Esophagus squamous epithelium (tissue), 4 donors: ENCODE results near the gene GALNTL6.

Experiments
- POLR2A ChIP-seq, 4 donors: fragments of 450-650 bp; IDR thresholded peaks; one replicate each; pipeline ENCODE4 v1.6.1; 2017; ENCODE audit warnings: antibody characterized with exemption in 4 of 4, mild to moderate bottlenecking in 4 of 4, moderate library complexity in 3 of 4
- TF ChIP-seq, protein P1 (sequence below), 6 experiments: fragments of 450-650 bp in 4 of 6; fragments of 200-600 bp in 2 of 6; sonication (generic) in 2 of 6; IDR thresholded peaks; one replicate each; pipeline ENCODE4 v1.5.1; 2016 to 2019; ENCODE audit warnings: antibody characterized with exemption in 6 of 6, mild to moderate bottlenecking in 4 of 6, moderate library complexity in 4 of 6

DNA sequence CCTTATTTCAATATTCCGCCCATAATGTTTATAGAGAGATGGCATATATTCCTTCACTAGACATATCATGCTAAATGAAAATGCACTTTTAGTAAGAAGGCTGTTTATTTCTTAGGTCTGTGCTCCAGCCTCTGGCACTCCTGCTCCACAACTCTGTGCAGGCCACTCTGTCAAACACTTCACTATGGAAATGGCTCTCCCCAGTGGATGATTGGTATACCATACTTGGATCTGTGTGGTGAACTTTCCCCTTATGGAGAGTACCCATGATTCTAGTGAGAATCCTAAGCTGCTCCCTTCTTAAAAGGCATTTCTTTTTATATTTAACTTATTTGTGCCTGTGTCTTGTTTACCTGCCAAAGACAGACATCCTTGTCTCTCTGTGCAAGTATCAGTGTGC is 875.3 kb downstream of the GALNTL6 start:
- TF ChIP-seq, protein P1, sequence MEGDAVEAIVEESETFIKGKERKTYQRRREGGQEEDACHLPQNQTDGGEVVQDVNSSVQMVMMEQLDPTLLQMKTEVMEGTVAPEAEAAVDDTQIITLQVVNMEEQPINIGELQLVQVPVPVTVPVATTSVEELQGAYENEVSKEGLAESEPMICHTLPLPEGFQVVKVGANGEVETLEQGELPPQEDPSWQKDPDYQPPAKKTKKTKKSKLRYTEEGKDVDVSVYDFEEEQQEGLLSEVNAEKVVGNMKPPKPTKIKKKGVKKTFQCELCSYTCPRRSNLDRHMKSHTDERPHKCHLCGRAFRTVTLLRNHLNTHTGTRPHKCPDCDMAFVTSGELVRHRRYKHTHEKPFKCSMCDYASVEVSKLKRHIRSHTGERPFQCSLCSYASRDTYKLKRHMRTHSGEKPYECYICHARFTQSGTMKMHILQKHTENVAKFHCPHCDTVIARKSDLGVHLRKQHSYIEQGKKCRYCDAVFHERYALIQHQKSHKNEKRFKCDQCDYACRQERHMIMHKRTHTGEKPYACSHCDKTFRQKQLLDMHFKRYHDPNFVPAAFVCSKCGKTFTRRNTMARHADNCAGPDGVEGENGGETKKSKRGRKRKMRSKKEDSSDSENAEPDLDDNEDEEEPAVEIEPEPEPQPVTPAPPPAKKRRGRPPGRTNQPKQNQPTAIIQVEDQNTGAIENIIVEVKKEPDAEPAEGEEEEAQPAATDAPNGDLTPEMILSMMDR (IDR thresholded peaks at IDR 0.05) = no peak
- TF ChIP-seq POLR2A (IDR thresholded peaks at IDR 0.05) = no peak
